ENCODE measurements around the gene ATG7.
"Not testable (repeated sequence)": the region's sequence is repeated elsewhere in the genome, so short reads cannot be mapped to it uniquely, and the experiment has no call there.

The ATG7 gene

GRCh38 chr3:11251807-11252176 lies 20.4 kb upstream of the ATG7 start:
- Histone ChIP-seq H3K4me3 (ENCODE audit: insufficient read depth, low read depth, low read length) (no peak overlapping the region), H3K36me3 (ENCODE audit: control insufficient read depth, insufficient read depth, low read length) (no peaks in the 10 kb centered on the region), H3K9me3 (ENCODE audit: control insufficient read depth, low read length) (no peaks in the 10 kb centered on the region), H3K27ac (ENCODE audit: insufficient read depth, low read depth, low read length, poor library complexity, severe bottlenecking) (no peak overlapping the region), H3K4me1 (ENCODE audit: control insufficient read depth, insufficient read depth, low read length) (no peaks in the 10 kb centered on the region), H3K27me3 (ENCODE audit: control insufficient read depth, insufficient read depth, low read length, poor library complexity, severe bottlenecking) (no peaks in the 10 kb centered on the region)
- 88 to 93% methylated on average over 6 of the region's 6 CpGs for WGBS, 2 experiments

- no peaks in the 10 kb centered on the region for H3K4me1 ChIP-seq (ENCODE audit: control insufficient read depth, insufficient read depth, low read length)
- H3K36me3 ChIP-seq (ENCODE audit: control insufficient read depth, insufficient read depth, low read length), result no peaks in the 10 kb centered on the region
- H3K4me3 ChIP-seq (ENCODE audit: insufficient read depth, low read depth, low read length), result no peak overlapping the region
- no peaks in the 10 kb centered on the region for H3K27me3 ChIP-seq (ENCODE audit: control insufficient read depth, insufficient read depth, low read length, poor library complexity, severe bottlenecking)
- no peak overlapping the region for H3K27ac ChIP-seq (ENCODE audit: insufficient read depth, low read depth, low read length, poor library complexity, severe bottlenecking)
- 95 to 96% methylated on average over 5 to 6 of the region's 6 CpGs for WGBS, 2 experiments
- H3K9me3 ChIP-seq (ENCODE audit: control insufficient read depth, low read length), result no peaks in the 10 kb centered on the region
Measured at GRCh38 chr3:11254876-11255275, 17.3 kb upstream of the ATG7 start.

- not testable (repeated sequence) for H3K4me1 ChIP-seq (ENCODE audit: control insufficient read depth, insufficient read depth, low read length); H3K9me3 ChIP-seq (ENCODE audit: control insufficient read depth, low read length); H3K36me3 ChIP-seq (ENCODE audit: control insufficient read depth, insufficient read depth, low read length); H3K4me3 ChIP-seq (ENCODE audit: insufficient read depth, low read depth, low read length); H3K27me3 ChIP-seq (ENCODE audit: control insufficient read depth, insufficient read depth, low read length, poor library complexity, severe bottlenecking); H3K27ac ChIP-seq (ENCODE audit: insufficient read depth, low read depth, low read length, poor library complexity, severe bottlenecking)
- 90 to 91% methylated on average over 5 of the region's 5 CpGs for WGBS, 2 experiments
Measured at GRCh38 chr3:11255537-11255936, 16.7 kb upstream of the ATG7 start.

DNA sequence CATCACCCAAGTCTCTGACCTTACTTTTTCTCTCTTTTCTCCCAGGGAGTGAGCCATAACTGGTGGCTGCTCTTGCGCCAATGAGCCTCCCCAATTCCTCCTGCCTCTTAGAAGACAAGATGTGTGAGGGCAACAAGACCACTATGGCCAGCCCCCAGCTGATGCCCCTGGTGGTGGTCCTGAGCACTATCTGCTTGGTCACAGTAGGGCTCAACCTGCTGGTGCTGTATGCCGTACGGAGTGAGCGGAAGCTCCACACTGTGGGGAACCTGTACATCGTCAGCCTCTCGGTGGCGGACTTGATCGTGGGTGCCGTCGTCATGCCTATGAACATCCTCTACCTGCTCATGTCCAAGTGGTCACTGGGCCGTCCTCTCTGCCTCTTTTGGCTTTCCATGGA lies 13.2 kb upstream of the ATG7 start:
- H3K36me3 ChIP-seq (ENCODE audit: control insufficient read depth, insufficient read depth, low read length), result no peaks in the 10 kb centered on the region
- H3K9me3 ChIP-seq (ENCODE audit: control insufficient read depth, low read length), result no peaks in the 10 kb centered on the region
- H3K4me1 ChIP-seq (ENCODE audit: control insufficient read depth, insufficient read depth, low read length), result no peaks in the 10 kb centered on the region
- WGBS, 2 experiments, result 93% methylated on average over 11 of the region's 11 CpGs
- peaks cover 2% of the 10 kb centered on the region for H3K27me3 ChIP-seq (ENCODE audit: control insufficient read depth, insufficient read depth, low read length, poor library complexity, severe bottlenecking)
- H3K27ac ChIP-seq (ENCODE audit: insufficient read depth, low read depth, low read length, poor library complexity, severe bottlenecking), result no peak overlapping the region
- H3K4me3 ChIP-seq (ENCODE audit: insufficient read depth, low read depth, low read length), result no peak overlapping the region

DNA sequence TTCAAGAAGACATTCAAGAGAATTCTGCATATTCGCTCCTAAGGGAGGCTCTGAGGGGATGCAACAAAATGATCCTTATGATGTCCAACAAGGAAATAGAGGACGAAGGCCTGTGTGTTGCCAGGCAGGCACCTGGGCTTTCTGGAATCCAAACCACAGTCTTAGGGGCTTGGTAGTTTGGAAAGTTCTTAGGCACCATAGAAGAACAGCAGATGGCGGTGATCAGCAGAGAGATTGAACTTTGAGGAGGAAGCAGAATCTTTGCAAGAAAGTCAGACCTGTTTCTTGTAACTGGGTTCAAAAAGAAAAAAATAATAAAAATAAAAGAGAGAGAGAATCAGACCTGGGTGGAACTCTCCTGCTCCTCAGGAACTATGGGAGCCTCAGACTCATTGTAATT lies 11.7 kb upstream of the ATG7 start:
- 91 to 92% methylated on average over 3 of the region's 3 CpGs for WGBS, 2 experiments
- Histone ChIP-seq H3K9me3 (ENCODE audit: control insufficient read depth, low read length) (no peaks in the 10 kb centered on the region), H3K36me3 (ENCODE audit: control insufficient read depth, insufficient read depth, low read length) (no peaks in the 10 kb centered on the region), H3K27me3 (ENCODE audit: control insufficient read depth, insufficient read depth, low read length, poor library complexity, severe bottlenecking) (peaks cover 13% of the 10 kb centered on the region), H3K4me1 (ENCODE audit: control insufficient read depth, insufficient read depth, low read length) (no peaks in the 10 kb centered on the region), H3K27ac (ENCODE audit: insufficient read depth, low read depth, low read length, poor library complexity, severe bottlenecking) (no peak overlapping the region), H3K4me3 (ENCODE audit: insufficient read depth, low read depth, low read length) (no peak overlapping the region)

DNA sequence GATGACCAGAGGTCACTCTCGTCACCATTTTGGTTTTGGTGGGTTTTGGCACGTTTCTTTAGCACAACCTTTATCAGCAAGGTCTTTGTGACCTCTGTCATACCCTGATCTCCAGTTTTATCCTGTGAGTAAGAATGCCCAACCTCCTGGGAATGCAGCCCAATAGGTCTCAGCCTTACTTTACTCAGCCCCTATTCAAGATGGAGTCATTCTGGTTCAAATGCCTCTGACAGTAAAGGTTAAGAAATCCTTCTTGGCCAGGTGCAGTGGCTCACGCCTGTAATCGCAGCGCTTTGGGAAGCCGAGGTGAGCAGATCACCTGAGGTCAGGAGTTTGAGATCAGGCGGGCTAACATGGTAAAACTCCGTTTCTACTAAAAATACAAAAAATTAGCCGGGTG lies 3.2 kb upstream of the ATG7 start:
- Histone ChIP-seq H3K27ac (ENCODE audit: insufficient read depth, low read depth, low read length, poor library complexity, severe bottlenecking) (no peak overlapping the region), H3K36me3 (ENCODE audit: control insufficient read depth, insufficient read depth, low read length) (no peaks in the 10 kb centered on the region), H3K4me3 (ENCODE audit: insufficient read depth, low read depth, low read length) (no peak overlapping the region), H3K9me3 (ENCODE audit: control insufficient read depth, low read length) (no peaks in the 10 kb centered on the region), H3K27me3 (ENCODE audit: control insufficient read depth, insufficient read depth, low read length, poor library complexity, severe bottlenecking) (peaks cover 10% of the 10 kb centered on the region), H3K4me1 (ENCODE audit: control insufficient read depth, insufficient read depth, low read length) (peaks cover 5% of the 10 kb centered on the region)
- WGBS, 2 experiments, result 87 to 89% methylated on average over 9 of the region's 9 CpGs

- Histone ChIP-seq H3K27me3 (ENCODE audit: control insufficient read depth, insufficient read depth, low read length, poor library complexity, severe bottlenecking) (no peaks in the 10 kb centered on the region), H3K4me1 (ENCODE audit: control insufficient read depth, insufficient read depth, low read length) (peaks cover 5% of the 10 kb centered on the region), H3K4me3 (ENCODE audit: insufficient read depth, low read depth, low read length) (peak overlapping the region; percentile 98), H3K9me3 (ENCODE audit: control insufficient read depth, low read length) (no peaks in the 10 kb centered on the region), H3K36me3 (ENCODE audit: control insufficient read depth, insufficient read depth, low read length) (no peaks in the 10 kb centered on the region), H3K27ac (ENCODE audit: insufficient read depth, low read depth, low read length, poor library complexity, severe bottlenecking) (no peak overlapping the region)
- WGBS, 2 experiments, result 27 to 34% methylated on average over 9 of the region's 9 CpGs
Measured at GRCh38 chr3:11272906-11273574, 843 bp downstream of the ATG7 start.

DNA sequence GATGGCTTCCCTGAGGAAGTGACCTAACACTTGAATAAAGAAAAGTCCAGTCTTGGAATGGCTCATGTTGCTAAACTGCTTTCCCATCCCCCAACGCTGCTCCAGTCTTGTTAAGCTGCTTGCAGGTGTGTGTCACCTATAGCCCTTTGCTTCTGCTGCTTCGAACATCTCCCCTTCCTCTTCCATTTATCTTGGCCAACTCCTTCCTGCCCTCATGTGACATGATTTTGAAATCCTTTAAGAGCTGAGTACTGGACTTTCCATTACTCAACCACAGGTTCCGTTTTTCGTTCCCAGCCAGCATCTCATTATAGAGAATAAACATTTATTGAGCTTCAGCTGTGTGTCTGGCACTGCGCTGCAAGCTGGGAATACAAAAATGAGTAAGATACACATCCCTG lies 1.7 kb downstream of the ATG7 start:
- H3K4me1 ChIP-seq (ENCODE audit: control insufficient read depth, insufficient read depth, low read length), result peaks cover 5% of the 10 kb centered on the region
- H3K4me3 ChIP-seq (ENCODE audit: insufficient read depth, low read depth, low read length), result no peak overlapping the region
- no peak overlapping the region for H3K27ac ChIP-seq (ENCODE audit: insufficient read depth, low read depth, low read length, poor library complexity, severe bottlenecking)
- WGBS, 2 experiments, result 95% methylated on average over 5 of the region's 5 CpGs
- H3K36me3 ChIP-seq (ENCODE audit: control insufficient read depth, insufficient read depth, low read length), result no peaks in the 10 kb centered on the region
- H3K9me3 ChIP-seq (ENCODE audit: control insufficient read depth, low read length), result no peaks in the 10 kb centered on the region
- H3K27me3 ChIP-seq (ENCODE audit: control insufficient read depth, insufficient read depth, low read length, poor library complexity, severe bottlenecking), result no peaks in the 10 kb centered on the region

GRCh38 chr3:11274566-11275142 lies 2.5 kb downstream of the ATG7 start:
- Histone ChIP-seq H3K27me3 (ENCODE audit: control insufficient read depth, insufficient read depth, low read length, poor library complexity, severe bottlenecking) (no peaks in the 10 kb centered on the region), H3K27ac (ENCODE audit: insufficient read depth, low read depth, low read length, poor library complexity, severe bottlenecking) (no peak overlapping the region), H3K4me3 (ENCODE audit: insufficient read depth, low read depth, low read length) (no peak overlapping the region), H3K4me1 (ENCODE audit: control insufficient read depth, insufficient read depth, low read length) (peaks cover 5% of the 10 kb centered on the region), H3K36me3 (ENCODE audit: control insufficient read depth, insufficient read depth, low read length) (no peaks in the 10 kb centered on the region), H3K9me3 (ENCODE audit: control insufficient read depth, low read length) (no peaks in the 10 kb centered on the region)
- WGBS, 2 experiments, result 95 to 97% methylated on average over 5 to 6 of the region's 6 CpGs

- WGBS, 2 experiments, result 84 to 98% methylated on average over 1 of the region's 2 CpGs
- no peaks in the 10 kb centered on the region for H3K36me3 ChIP-seq (ENCODE audit: control insufficient read depth, insufficient read depth, low read length)
Measured at GRCh38 chr3:11275926-11276325, 3.7 kb downstream of the ATG7 start.

More at GRCh38 chr3:11275926-11276325, 3.7 kb downstream of the ATG7 start:
- no peaks in the 10 kb centered on the region for H3K27me3 ChIP-seq (ENCODE audit: control insufficient read depth, insufficient read depth, low read length, poor library complexity, severe bottlenecking)
- peaks cover 5% of the 10 kb centered on the region for H3K4me1 ChIP-seq (ENCODE audit: control insufficient read depth, insufficient read depth, low read length)
- no peaks in the 10 kb centered on the region for H3K9me3 ChIP-seq (ENCODE audit: control insufficient read depth, low read length)
- no peak overlapping the region for H3K4me3 ChIP-seq (ENCODE audit: insufficient read depth, low read depth, low read length)
- H3K27ac ChIP-seq (ENCODE audit: insufficient read depth, low read depth, low read length, poor library complexity, severe bottlenecking), result no peak overlapping the region
